ENCODE data around the gene NTN5. TPM values are rescaled to one million over a fixed set of nuclear protein-coding genes. Genes with fewer than 3 reads are reported as not detected.

The NTN5 gene
- total and polyA plus RNA-seq, 2 experiments from 2014 or later = 0.52 to 0.94 TPM

DNA sequence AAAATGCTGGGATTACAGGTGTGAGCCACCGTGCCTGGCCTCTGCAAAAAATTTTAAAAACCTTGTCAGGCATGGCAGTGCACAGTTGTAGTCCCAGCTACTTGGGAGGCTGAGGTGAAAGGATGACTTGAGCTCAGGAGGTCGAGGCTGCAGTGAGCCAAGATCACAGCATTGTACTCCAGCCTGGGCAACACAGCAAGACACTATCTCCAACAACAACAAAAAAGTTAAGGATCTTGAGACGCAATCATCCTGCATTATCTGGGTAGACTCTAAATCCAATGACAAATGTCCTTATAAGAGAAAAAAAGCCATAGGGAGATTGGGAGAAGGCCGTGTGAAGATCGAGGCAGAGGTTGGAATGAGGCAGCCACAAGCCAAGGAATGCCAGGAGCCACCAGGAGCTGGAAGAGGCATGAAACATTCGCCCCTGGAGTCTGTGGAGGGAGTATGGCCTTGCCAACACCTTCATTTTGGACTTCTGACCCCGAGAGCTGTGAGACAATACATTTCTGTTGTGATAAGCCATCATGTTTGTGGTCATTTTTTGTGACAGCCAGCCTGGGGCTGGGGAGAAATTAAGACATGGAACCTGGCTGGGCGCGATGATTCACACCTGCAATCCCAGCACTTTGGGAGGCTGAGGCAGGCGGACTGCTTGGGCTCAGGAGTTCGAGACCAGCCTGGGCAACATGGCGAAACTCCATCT lies 21.7 kb downstream of the NTN5 start:
- Histone ChIP-seq H4K20me1 (replicated peaks; ENCODE audit: insufficient read depth) (no peaks in the 10 kb centered on the region), H3K79me2 (replicated peaks; ENCODE audit: insufficient read depth) (no peaks in the 10 kb centered on the region), H3K27me3 (ENCODE audit: insufficient read depth) (no peaks in the 10 kb centered on the region), H3K4me3 (no peak overlapping the region), H3K4me1 (ENCODE audit: insufficient read depth) (no peaks in the 10 kb centered on the region), H2AFZ (no peak overlapping the region), H3K27ac (ENCODE audit: low read depth) (no peak overlapping the region), H3K4me2 (no peak overlapping the region), H3K36me3 (ENCODE audit: insufficient read depth) (no peaks in the 10 kb centered on the region), H3K9me2 (ENCODE audit: insufficient read depth) (no peaks in the 10 kb centered on the region), H3F3A (replicated peaks; ENCODE audit: low read depth) (0 out of 2 replicates have a peak, but pooled peaks cover 4% of the 10 kb centered on the region)
- ATAC-seq (no peak), DNase-seq (ENCODE audit: low spot score) (no peak)
- H3K4me1 Mint-ChIP-seq = peaks cover 9% of the 10 kb centered on the region
- H3K36me3 Mint-ChIP-seq (ENCODE audit: low read depth) = no peaks in the 10 kb centered on the region; the same call in 1 of the 3 replicates
- H3K4me3 Mint-ChIP-seq = no peak overlapping the region; the same call in 2 of the 3 replicates
- TF ChIP-seq, protein P1, sequence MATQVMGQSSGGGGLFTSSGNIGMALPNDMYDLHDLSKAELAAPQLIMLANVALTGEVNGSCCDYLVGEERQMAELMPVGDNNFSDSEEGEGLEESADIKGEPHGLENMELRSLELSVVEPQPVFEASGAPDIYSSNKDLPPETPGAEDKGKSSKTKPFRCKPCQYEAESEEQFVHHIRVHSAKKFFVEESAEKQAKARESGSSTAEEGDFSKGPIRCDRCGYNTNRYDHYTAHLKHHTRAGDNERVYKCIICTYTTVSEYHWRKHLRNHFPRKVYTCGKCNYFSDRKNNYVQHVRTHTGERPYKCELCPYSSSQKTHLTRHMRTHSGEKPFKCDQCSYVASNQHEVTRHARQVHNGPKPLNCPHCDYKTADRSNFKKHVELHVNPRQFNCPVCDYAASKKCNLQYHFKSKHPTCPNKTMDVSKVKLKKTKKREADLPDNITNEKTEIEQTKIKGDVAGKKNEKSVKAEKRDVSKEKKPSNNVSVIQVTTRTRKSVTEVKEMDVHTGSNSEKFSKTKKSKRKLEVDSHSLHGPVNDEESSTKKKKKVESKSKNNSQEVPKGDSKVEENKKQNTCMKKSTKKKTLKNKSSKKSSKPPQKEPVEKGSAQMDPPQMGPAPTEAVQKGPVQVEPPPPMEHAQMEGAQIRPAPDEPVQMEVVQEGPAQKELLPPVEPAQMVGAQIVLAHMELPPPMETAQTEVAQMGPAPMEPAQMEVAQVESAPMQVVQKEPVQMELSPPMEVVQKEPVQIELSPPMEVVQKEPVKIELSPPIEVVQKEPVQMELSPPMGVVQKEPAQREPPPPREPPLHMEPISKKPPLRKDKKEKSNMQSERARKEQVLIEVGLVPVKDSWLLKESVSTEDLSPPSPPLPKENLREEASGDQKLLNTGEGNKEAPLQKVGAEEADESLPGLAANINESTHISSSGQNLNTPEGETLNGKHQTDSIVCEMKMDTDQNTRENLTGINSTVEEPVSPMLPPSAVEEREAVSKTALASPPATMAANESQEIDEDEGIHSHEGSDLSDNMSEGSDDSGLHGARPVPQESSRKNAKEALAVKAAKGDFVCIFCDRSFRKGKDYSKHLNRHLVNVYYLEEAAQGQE (IDR thresholded peaks at IDR 0.05; ENCODE audit: unreplicated experiment) = no peak
- no peak for TF ChIP-seq NANOG (IDR thresholded peaks at IDR 0.05; ENCODE audit: borderline replicate concordance)
- no peak for TF ChIP-seq EZH2 (IDR thresholded peaks at IDR 0.05; ENCODE audit: low read depth, unreplicated experiment)
- TF ChIP-seq, protein P2, sequence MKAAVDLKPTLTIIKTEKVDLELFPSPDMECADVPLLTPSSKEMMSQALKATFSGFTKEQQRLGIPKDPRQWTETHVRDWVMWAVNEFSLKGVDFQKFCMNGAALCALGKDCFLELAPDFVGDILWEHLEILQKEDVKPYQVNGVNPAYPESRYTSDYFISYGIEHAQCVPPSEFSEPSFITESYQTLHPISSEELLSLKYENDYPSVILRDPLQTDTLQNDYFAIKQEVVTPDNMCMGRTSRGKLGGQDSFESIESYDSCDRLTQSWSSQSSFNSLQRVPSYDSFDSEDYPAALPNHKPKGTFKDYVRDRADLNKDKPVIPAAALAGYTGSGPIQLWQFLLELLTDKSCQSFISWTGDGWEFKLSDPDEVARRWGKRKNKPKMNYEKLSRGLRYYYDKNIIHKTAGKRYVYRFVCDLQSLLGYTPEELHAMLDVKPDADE (IDR thresholded peaks at IDR 0.05) = no peak
- TF ChIP-seq ZNF331 (CRISPR knock-in tag; IDR thresholded peaks at IDR 0.05; ENCODE audit: low read depth) = no peak
- no peak for TF ChIP-seq CREB1 (CRISPR knock-in tag; IDR thresholded peaks at IDR 0.05; ENCODE audit: low read depth)
- TF ChIP-seq ZNF114 (CRISPR knock-in tag; IDR thresholded peaks at IDR 0.05) = no peak
- no peak for TF ChIP-seq EZH2phosphoT487 (IDR thresholded peaks at IDR 0.05; ENCODE audit: unreplicated experiment)
- no peak for TF ChIP-seq JUNB (IDR thresholded peaks at IDR 0.05; ENCODE audit: unreplicated experiment)
- TF ChIP-seq, protein P3, sequence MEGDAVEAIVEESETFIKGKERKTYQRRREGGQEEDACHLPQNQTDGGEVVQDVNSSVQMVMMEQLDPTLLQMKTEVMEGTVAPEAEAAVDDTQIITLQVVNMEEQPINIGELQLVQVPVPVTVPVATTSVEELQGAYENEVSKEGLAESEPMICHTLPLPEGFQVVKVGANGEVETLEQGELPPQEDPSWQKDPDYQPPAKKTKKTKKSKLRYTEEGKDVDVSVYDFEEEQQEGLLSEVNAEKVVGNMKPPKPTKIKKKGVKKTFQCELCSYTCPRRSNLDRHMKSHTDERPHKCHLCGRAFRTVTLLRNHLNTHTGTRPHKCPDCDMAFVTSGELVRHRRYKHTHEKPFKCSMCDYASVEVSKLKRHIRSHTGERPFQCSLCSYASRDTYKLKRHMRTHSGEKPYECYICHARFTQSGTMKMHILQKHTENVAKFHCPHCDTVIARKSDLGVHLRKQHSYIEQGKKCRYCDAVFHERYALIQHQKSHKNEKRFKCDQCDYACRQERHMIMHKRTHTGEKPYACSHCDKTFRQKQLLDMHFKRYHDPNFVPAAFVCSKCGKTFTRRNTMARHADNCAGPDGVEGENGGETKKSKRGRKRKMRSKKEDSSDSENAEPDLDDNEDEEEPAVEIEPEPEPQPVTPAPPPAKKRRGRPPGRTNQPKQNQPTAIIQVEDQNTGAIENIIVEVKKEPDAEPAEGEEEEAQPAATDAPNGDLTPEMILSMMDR (conservative IDR thresholded peaks at IDR 0.05; ENCODE audit: low read depth in 2 of 2) = no peak
- no peak overlapping the region for H3K27ac Mint-ChIP-seq
- peaks cover 3% of the 10 kb centered on the region; the same call in 1 of the 3 replicates for H3K9me3 Mint-ChIP-seq
- peaks cover 9% of the 10 kb centered on the region for H3K27me3 Mint-ChIP-seq (ENCODE audit: insufficient read depth, low read depth, poor library complexity)
